Tibial artery (tissue), 4 donors: Measurements from ENCODE around the gene TMEM52.

Source experiments
- DNase-seq, 2 donors: peaks; one replicate each; pipeline ENCODE4 v3.0.0-alpha.2; 2019
- H3K27ac ChIP-seq, 2 donors: fragments of 200-600 bp; sonication (generic) in 1 of 2; 1 replicate in 1 of 2; 2 replicates in 1 of 2; pipeline ENCODE4 v1.5.1; 2018 to 2019; ENCODE audit warnings: mild to moderate bottlenecking in 1 of 2
- H3K27me3 ChIP-seq, 2 donors: fragments of 200-600 bp; sonication (generic) in 1 of 2; one replicate each; pipeline versions ENCODE4 v1.5.1 to v1.6.0; 2016 to 2019
- H3K36me3 ChIP-seq, 3 donors: fragments of 200-600 bp; sonication (generic) in 2 of 3; one replicate each; pipeline ENCODE4 v1.5.1; 2016 to 2019; ENCODE audit warnings: mild to moderate bottlenecking in 2 of 3
- H3K4me1 ChIP-seq, 4 donors: fragments of 200-600 bp; sonication (generic) in 2 of 4; 1 replicate in 3 of 4; 2 replicates in 1 of 4; pipeline ENCODE4 v1.5.1; 2016 to 2019
- H3K4me3 ChIP-seq, 2 donors: fragments of 200-600 bp; sonication (generic) in 1 of 2; 1 replicate in 1 of 2; 2 replicates in 1 of 2; pipeline ENCODE4 v1.5.1; 2018 to 2019; ENCODE audit warnings: mild to moderate bottlenecking in 2 of 2
- H3K9me3 ChIP-seq, 3 donors: fragments of 200-600 bp; sonication (generic) in 1 of 3; one replicate each; pipeline ENCODE4 v1.5.1; 2016 to 2019
- intact Hi-C: fragments of 100-400 bp; cut with DNase I; formaldehyde crosslinking; loops from one replicate; pipeline ENCODE4 v1.15.0; 2023; ENCODE audit warnings: low total_unique reads
- TF ChIP-seq, protein P1 (sequence below), 2 experiments: fragments of 200-600 bp in 1 of 2; fragments of 450-650 bp in 1 of 2; IDR thresholded peaks; one replicate each; pipeline ENCODE4 v1.5.1; 2017 to 2019; ENCODE audit warnings: antibody characterized with exemption in 2 of 2, mild to moderate bottlenecking in 1 of 2, moderate library complexity in 1 of 2

TMEM52 gene

DNA sequence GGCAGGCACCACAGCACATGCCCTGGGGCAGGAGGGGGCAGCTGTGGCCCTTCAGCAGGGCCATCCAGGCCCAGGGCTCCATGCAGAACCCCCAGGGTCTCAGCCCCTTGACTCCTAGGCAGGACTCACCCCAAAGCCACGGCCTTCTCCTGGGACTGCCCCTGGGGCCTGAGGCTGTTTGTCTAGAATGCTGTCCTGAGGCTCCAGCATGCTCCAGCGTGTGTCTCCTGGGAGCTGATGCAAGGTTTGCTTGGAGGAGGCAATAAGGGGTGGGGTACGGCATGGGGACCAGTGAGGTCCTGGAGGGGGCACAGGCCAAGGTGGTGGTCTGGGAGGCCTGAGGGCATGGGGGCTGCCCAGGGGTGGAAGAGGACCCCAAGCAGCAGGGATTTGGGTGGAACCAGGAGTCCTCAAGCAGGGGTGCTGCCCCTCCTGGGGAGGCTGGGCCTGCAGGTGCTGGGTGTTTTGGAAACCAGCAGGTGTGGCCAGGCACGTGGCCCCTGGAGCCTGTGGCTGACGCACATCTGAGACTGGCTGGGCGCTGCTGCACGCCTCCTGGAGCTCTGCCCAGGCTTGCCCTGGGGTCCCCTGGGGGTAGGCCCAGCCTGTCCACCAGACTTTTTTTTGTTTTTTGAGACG, 11.9 kb downstream of the TMEM52 start:
- DNase-seq, result peak; percentile 21 to 77
- intact Hi-C loops, result no loop called here
- Histone ChIP-seq H3K4me1 (peaks cover 4 to 34% (median 22%) of the 10 kb centered on the region in 4 donors), H3K36me3 (no peaks in the 10 kb centered on the region), H3K9me3 (no peaks in the 10 kb centered on the region), H3K27ac (peak overlapping the region in 1 of 2 donors; percentile 85), H3K27me3 (no peaks in the 10 kb centered on the region), H3K4me3 (no peak overlapping the region)
- TF ChIP-seq, protein P1, sequence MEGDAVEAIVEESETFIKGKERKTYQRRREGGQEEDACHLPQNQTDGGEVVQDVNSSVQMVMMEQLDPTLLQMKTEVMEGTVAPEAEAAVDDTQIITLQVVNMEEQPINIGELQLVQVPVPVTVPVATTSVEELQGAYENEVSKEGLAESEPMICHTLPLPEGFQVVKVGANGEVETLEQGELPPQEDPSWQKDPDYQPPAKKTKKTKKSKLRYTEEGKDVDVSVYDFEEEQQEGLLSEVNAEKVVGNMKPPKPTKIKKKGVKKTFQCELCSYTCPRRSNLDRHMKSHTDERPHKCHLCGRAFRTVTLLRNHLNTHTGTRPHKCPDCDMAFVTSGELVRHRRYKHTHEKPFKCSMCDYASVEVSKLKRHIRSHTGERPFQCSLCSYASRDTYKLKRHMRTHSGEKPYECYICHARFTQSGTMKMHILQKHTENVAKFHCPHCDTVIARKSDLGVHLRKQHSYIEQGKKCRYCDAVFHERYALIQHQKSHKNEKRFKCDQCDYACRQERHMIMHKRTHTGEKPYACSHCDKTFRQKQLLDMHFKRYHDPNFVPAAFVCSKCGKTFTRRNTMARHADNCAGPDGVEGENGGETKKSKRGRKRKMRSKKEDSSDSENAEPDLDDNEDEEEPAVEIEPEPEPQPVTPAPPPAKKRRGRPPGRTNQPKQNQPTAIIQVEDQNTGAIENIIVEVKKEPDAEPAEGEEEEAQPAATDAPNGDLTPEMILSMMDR (IDR thresholded peaks at IDR 0.05), result no peak

DNA sequence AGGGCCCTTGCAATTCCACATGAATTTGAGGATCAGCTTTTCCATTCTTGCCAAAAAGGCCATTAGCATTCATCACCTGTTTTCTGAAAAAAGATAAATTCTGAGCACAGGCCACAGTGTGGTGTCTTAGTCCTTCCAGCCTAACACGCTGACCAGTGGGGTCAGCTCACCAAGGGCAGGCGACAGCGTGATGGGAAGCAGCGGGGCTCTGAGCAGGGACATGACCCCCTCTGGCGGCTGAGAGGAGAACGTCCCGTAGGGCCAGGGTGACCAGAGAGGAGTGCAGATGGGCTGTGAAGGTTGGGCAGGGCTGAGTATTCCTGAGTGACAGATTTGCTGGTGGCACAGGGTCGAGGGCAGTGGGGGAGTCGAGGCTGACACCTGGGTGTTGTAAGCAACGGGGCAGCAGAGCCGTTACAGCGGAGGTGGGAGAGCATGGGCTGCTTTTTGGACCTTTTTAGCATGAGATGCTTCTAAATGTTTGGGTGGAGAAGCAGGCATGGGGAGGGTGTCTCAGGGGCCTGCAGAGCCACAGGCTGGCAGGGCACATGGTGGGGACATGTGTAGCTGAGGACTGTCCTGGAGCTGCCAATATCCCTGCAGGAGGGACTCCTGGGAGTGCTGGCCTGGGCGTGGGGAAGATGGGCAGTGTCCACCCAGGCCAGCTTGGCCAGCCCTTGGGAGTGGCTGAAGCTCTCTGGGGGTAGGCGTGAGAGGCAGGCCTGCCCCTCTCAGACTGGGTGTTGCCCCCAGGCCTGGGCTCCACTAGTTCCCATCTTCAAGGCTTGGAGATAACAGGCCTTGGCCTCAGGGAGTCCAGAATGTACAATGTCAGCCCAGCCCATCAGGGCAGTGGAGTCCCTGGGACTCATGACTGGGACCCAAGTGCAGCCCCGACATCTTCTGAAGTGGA, 12.6 kb downstream of the TMEM52 start:
- peak; percentile 84 to 91 for DNase-seq
- peak overlapping the region in 1 of 2 donors; percentile 85 for H3K27ac ChIP-seq
- no peaks in the 10 kb centered on the region for H3K36me3 ChIP-seq
- H3K9me3 ChIP-seq, result no peaks in the 10 kb centered on the region
- TF ChIP-seq, protein P1 (IDR thresholded peaks at IDR 0.05), result peak; percentile 88 to 91
- peaks cover 4 to 34% (median 22%) of the 10 kb centered on the region in 4 donors for H3K4me1 ChIP-seq
- peaks cover 0 to 3% of the 10 kb centered on the region in 2 donors for H3K27me3 ChIP-seq
- H3K4me3 ChIP-seq, result no peak overlapping the region
- intact Hi-C loops, result no loop called here

DNA sequence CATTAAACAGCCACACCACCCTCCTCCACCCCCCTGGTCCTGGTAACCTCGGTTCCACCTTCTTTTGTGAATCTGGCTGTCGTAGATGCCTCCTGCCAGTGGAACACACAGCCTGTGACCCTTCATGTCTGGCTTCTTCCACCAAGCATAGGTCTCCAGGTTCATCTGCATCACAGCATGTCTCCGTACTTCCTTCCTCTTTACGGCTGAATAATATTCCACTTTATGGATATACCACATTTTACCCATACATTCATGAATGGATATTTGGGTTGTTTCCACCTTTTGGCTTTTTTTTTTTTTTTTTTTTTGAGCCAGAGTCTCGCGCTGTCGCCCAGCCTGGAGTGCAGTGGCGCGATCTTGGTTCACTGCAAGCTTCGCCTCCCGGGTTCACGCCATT, 15.9 kb downstream of the TMEM52 start:
- intact Hi-C loops, result no loop called here
- Histone ChIP-seq H3K4me3 (no peak overlapping the region), H3K36me3 (no peaks in the 10 kb centered on the region), H3K4me1 (peaks cover 2 to 23% (median 13%) of the 10 kb centered on the region in 4 donors), H3K27me3 (peaks cover 0 to 18% of the 10 kb centered on the region in 2 donors), H3K27ac (no peak overlapping the region), H3K9me3 (no peaks in the 10 kb centered on the region)
- DNase-seq, result no peak
- TF ChIP-seq, protein P1 (IDR thresholded peaks at IDR 0.05), result no peak

DNA sequence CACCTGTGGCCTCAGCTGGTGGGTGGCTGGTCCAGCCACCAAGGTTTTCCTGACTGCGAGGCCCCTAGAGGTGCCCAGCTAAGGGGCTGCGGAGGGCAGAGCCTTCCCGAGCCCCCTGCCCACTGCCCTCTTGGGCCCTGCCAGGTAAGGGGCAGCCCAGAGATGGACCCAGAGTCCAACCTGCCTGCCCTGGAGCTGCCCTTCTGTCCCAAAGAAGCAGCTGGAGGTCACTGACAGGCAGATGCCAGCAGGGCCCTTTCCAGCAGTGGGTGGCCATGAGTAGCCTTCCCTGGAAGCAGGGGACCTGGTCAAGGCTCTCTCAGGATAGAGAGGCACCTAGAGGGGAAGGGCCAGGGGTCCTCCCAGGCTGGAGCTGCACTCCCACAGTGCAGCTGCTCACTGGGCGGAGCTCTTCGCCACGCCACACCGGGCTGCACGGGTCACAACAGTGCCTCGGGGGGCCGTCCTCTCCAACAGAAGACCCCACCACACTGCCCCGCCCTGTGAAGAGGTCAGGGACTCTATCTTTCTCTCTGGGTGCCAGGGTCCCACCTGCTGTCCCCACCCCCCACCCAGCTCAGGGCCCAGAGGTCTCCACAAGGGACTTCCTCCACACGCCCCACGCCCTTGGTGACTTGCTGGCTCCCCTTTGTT, 17.3 kb downstream of the TMEM52 start:
- H3K27me3 ChIP-seq, result peaks cover 0 to 18% of the 10 kb centered on the region in 2 donors
- no peak overlapping the region for H3K27ac ChIP-seq
- H3K36me3 ChIP-seq, result no peaks in the 10 kb centered on the region
- DNase-seq, result no peak
- H3K9me3 ChIP-seq, result no peaks in the 10 kb centered on the region
- no peak overlapping the region for H3K4me3 ChIP-seq
- intact Hi-C loops, result no loop called here
- H3K4me1 ChIP-seq, result peaks cover 0 to 8% (median 2%) of the 10 kb centered on the region in 4 donors
- TF ChIP-seq, protein P1 (IDR thresholded peaks at IDR 0.05), result no peak

DNA sequence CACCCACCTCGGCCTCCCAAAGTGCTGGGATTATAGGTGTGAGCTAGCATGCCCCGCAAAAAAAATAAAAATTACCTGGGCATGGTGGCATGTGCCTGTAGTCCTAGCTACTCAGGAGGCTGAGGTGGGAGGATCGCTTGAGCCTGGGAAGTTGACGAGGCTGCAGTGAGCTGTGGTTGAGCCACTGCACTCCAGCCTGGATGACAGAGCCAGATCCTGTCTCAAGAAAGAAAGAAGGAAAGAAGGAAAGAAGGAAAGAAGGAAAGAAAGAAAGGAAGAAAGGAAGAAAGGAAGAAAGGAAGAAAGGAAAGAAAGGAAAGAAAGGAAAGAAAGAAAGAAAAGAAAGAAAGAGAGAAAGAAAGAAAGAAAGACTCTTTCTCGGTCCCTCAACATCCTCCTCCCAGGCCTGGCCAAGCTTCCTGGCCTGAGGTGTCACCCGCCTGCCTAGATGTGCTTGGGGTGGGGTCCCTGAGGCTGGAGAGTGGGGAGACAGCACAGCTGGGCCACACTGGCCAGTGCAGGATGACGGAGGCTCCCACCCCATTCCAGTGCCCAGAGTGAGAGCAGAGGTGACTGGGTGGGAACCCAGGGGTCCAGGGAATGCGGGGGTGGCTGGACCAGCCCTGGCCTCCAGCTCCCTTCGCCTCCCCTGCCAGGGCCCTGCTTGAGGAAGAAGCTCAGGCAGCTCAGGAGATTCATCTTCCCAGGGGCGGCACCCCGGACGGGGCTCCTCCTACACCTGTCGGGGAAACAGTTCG, 18.0 kb downstream of the TMEM52 start:
- DNase-seq, result no peak
- H3K36me3 ChIP-seq, result no peaks in the 10 kb centered on the region
- H3K9me3 ChIP-seq, result no peaks in the 10 kb centered on the region
- no peak overlapping the region for H3K4me3 ChIP-seq
- no peak overlapping the region for H3K27ac ChIP-seq
- intact Hi-C loops, result no loop called here
- H3K4me1 ChIP-seq, result peaks cover 0 to 4% (median under 1%) of the 10 kb centered on the region in 4 donors
- TF ChIP-seq, protein P1 (IDR thresholded peaks at IDR 0.05), result no peak
- H3K27me3 ChIP-seq, result peaks cover 0 to 22% of the 10 kb centered on the region in 2 donors
